Esophagus squamous epithelium (tissue), 5 donors: ENCODE results near the gene NR4A1. TPM values are rescaled to one million over a fixed set of nuclear protein-coding genes. Genes with fewer than 3 reads are reported as not detected.

Experiments
- DNase-seq: peaks from one replicate; lab custom pipeline; 2025; lab: John Stamatoyannopoulos, UW
- H3K27ac ChIP-seq, 4 donors: fragments of 200-600 bp; sonication (generic); one replicate each; pipeline ENCODE4 v1.5.1; 2016 to 2019; ENCODE audit warnings: mild to moderate bottlenecking in 1 of 4
- H3K27me3 ChIP-seq, 4 donors: fragments of 200-600 bp; sonication (generic); 1 replicate in 3 of 4; 2 replicates in 1 of 4; pipeline versions ENCODE4 v1.5.1 to v1.6.0; 2017 to 2021; ENCODE audit warnings: antibody characterized with exemption in 1 of 4
- H3K36me3 ChIP-seq, 3 donors: fragments of 200-600 bp; sonication (generic); one replicate each; pipeline ENCODE4 v1.5.1; 2016 to 2019
- H3K4me1 ChIP-seq, 3 donors: fragments of 200-600 bp; sonication (generic); one replicate each; pipeline ENCODE4 v1.5.1; 2017 to 2019
- H3K4me3 ChIP-seq, 4 donors: fragments of 200-600 bp; sonication (generic); 1 replicate in 3 of 4; 2 replicates in 1 of 4; pipeline ENCODE4 v1.5.1; 2016 to 2019; ENCODE audit warnings: mild to moderate bottlenecking in 2 of 4, moderate library complexity in 1 of 4
- H3K9me3 ChIP-seq, 3 donors: fragments of 200-600 bp; sonication (generic); one replicate each; pipeline ENCODE4 v1.5.1; 2016 to 2019
- CTCF ChIP-seq, 6 experiments: fragments of 450-650 bp in 4 of 6; fragments of 200-600 bp in 2 of 6; sonication (generic) in 2 of 6; IDR thresholded peaks; one replicate each; pipeline ENCODE4 v1.5.1; 2016 to 2019; ENCODE audit warnings: antibody characterized with exemption in 6 of 6, mild to moderate bottlenecking in 4 of 6, moderate library complexity in 4 of 6
- POLR2A ChIP-seq, 4 donors: fragments of 450-650 bp; IDR thresholded peaks; one replicate each; pipeline ENCODE4 v1.6.1; 2017; ENCODE audit warnings: antibody characterized with exemption in 4 of 4, mild to moderate bottlenecking in 4 of 4, moderate library complexity in 3 of 4
- WGBS, 2 donors: methylation state at CpG; one replicate each; pipeline ENCODE4 v1.1.5; 2018; 5-methylcytosine and 5-hydroxymethylcytosine counted together
- intact Hi-C: fragments of 100-400 bp; cut with DNase I; formaldehyde crosslinking; loops from one replicate; pipeline ENCODE4 v1.15.0; 2022
- total RNA-seq, 4 donors: library from RNA; depleted of rRNA; stranded (reverse); fragments of >200 nt; gene quantifications; one replicate each; pipeline ENCODE4 v1.1.0, GENCODE V29; 2016
- donor health status: DM: yes; HTN: yes; CAD: no.

NR4A1 gene
- total RNA-seq, 4 donors from 2014 or later: 3.4 to 12.6 (median 5.6) TPM

GRCh38 chr12:52087961-52088820, 36.9 kb downstream of the NR4A1 start:
- H3K4me3 ChIP-seq: no peak overlapping the region
- DNase-seq: no peak
- 76 to 83% methylated on average over 16 to 20 of the region's 20 CpGs for WGBS, 2 donors
- intact Hi-C loops: no loop called here
- no peaks in the 10 kb centered on the region for H3K36me3 ChIP-seq
- H3K4me1 ChIP-seq: peaks cover 0 to 2% (median 0%) of the 10 kb centered on the region in 3 donors
- no peak overlapping the region for H3K27ac ChIP-seq
- TF ChIP-seq POLR2A (IDR thresholded peaks at IDR 0.05) (no peak), CTCF (IDR thresholded peaks at IDR 0.05) (no peak)
- no peaks in the 10 kb centered on the region for H3K9me3 ChIP-seq
- peaks cover 0 to 76% (median 0%) of the 10 kb centered on the region in 4 donors for H3K27me3 ChIP-seq

GRCh38 chr12:52089491-52089890, 38.2 kb downstream of the NR4A1 start:
- intact Hi-C loops: no loop called here
- no peak overlapping the region for H3K27ac ChIP-seq
- DNase-seq: no peak
- H3K27me3 ChIP-seq: peaks cover 0 to 77% (median 0%) of the 10 kb centered on the region in 4 donors
- no peak for TF ChIP-seq POLR2A (IDR thresholded peaks at IDR 0.05)
- no peak for TF ChIP-seq CTCF (IDR thresholded peaks at IDR 0.05)
- 65 to 91% methylated on average over 11 of the region's 11 CpGs for WGBS, 2 donors
- no peaks in the 10 kb centered on the region for H3K36me3 ChIP-seq
- no peaks in the 10 kb centered on the region for H3K4me1 ChIP-seq
- H3K9me3 ChIP-seq: no peaks in the 10 kb centered on the region
- H3K4me3 ChIP-seq: no peak overlapping the region

GRCh38 chr12:52090291-52090690, 39.0 kb downstream of the NR4A1 start:
- no peak for DNase-seq
- WGBS, 2 donors: 73 to 75% methylated on average over 8 to 10 of the region's 10 CpGs

GRCh38 chr12:52091061-52091460, 39.8 kb downstream of the NR4A1 start:
- 32% methylated on average over 3 of the region's 3 CpGs for WGBS, 2 donors
- intact Hi-C loops: no loop called here
- Histone ChIP-seq H3K36me3 (no peaks in the 10 kb centered on the region), H3K27me3 (peaks cover 0 to 70% (median 0%) of the 10 kb centered on the region in 4 donors), H3K9me3 (no peaks in the 10 kb centered on the region), H3K4me3 (no peak overlapping the region), H3K27ac (no peak overlapping the region), H3K4me1 (no peaks in the 10 kb centered on the region)
- DNase-seq: no peak
- no peak for TF ChIP-seq POLR2A (IDR thresholded peaks at IDR 0.05)
- TF ChIP-seq CTCF (IDR thresholded peaks at IDR 0.05): no peak

More at GRCh38 chr12:52090291-52090690, 39.0 kb downstream of the NR4A1 start:
- H3K36me3 ChIP-seq: no peaks in the 10 kb centered on the region
- H3K9me3 ChIP-seq: no peaks in the 10 kb centered on the region
- H3K4me1 ChIP-seq: no peaks in the 10 kb centered on the region
- H3K4me3 ChIP-seq: no peak overlapping the region
- peaks cover 0 to 76% (median 0%) of the 10 kb centered on the region in 4 donors for H3K27me3 ChIP-seq
- intact Hi-C loops: no loop called here
- TF ChIP-seq CTCF (IDR thresholded peaks at IDR 0.05) (no peak), POLR2A (IDR thresholded peaks at IDR 0.05) (no peak)
- no peak overlapping the region for H3K27ac ChIP-seq

GRCh38 chr12:52091869-52092268, 40.6 kb downstream of the NR4A1 start:
- H3K4me3 ChIP-seq: no peak overlapping the region
- H3K36me3 ChIP-seq: no peaks in the 10 kb centered on the region
- no peak for DNase-seq
- H3K4me1 ChIP-seq: no peaks in the 10 kb centered on the region
- no peak overlapping the region for H3K27ac ChIP-seq
- TF ChIP-seq CTCF (IDR thresholded peaks at IDR 0.05) (no peak), POLR2A (IDR thresholded peaks at IDR 0.05) (no peak)
- peaks cover 0 to 64% (median 0%) of the 10 kb centered on the region in 4 donors for H3K27me3 ChIP-seq
- intact Hi-C loops: no loop called here
- H3K9me3 ChIP-seq: no peaks in the 10 kb centered on the region
- 25 to 34% methylated on average over 8 of the region's 8 CpGs for WGBS, 2 donors
